H9 (cell line): ENCODE results near the gene GCNT3. TPM values are rescaled to one million over a fixed set of nuclear protein-coding genes. Genes with fewer than 3 reads are reported as not detected.

ENCODE experiments used
- DNase-seq: peaks from one replicate; pipeline ENCODE4 v3.0.0-alpha.2; 2017
- H2AFZ ChIP-seq: one replicate; pipeline ENCODE4 v1.6.1; 2013; ENCODE audit warnings: mild to moderate bottlenecking, low read length, control low read depth, moderate library complexity
- H2AK5ac ChIP-seq: 2 replicates; pipeline ENCODE4 v1.6.1; 2013; ENCODE audit warnings: low read length, control low read depth, mixed read lengths; ENCODE audit not compliant: insufficient read length
- H2BK120ac ChIP-seq: one replicate; pipeline ENCODE4 v1.6.1; 2013; ENCODE audit warnings: low read depth, mild to moderate bottlenecking, low read length, control low read depth, inconsistent platforms; ENCODE audit not compliant: poor library complexity, severe bottlenecking
- H2BK12ac ChIP-seq: 2 replicates; pipeline ENCODE4 v1.6.1; 2013; ENCODE audit warnings: low read length, control low read depth, mixed read lengths, low read depth; ENCODE audit not compliant: insufficient read length
- H2BK15ac ChIP-seq: 2 replicates; pipeline ENCODE4 v1.6.1; 2013; ENCODE audit warnings: low read depth, low read length, control low read depth
- H2BK20ac ChIP-seq: one replicate; pipeline ENCODE4 v1.6.1; 2013; ENCODE audit warnings: low read depth, mild to moderate bottlenecking, low read length, control low read depth, inconsistent platforms; ENCODE audit not compliant: poor library complexity, severe bottlenecking
- H2BK5ac ChIP-seq: 2 replicates; pipeline ENCODE4 v1.6.1; 2013; ENCODE audit warnings: low read length, control low read depth, mixed read lengths; ENCODE audit not compliant: insufficient read length
- H3K14ac ChIP-seq: 2 replicates; pipeline ENCODE4 v1.6.1; 2013; ENCODE audit warnings: low read length, control low read depth; ENCODE audit not compliant: insufficient read depth
- H3K18ac ChIP-seq: 2 replicates; pipeline ENCODE4 v1.6.1; 2013; ENCODE audit warnings: low read depth, mild to moderate bottlenecking, mixed read lengths, low read length, control low read depth; ENCODE audit not compliant: insufficient read length
- H3K23ac ChIP-seq: 2 replicates; pipeline ENCODE4 v1.6.1; 2013; ENCODE audit warnings: low read length, control low read depth, mixed read lengths, low read depth; ENCODE audit not compliant: insufficient read length
- H3K23me2 ChIP-seq: 2 replicates; pipeline ENCODE4 v1.6.1; 2013; ENCODE audit warnings: low read depth, mild to moderate bottlenecking, mixed read lengths, low read length, control low read depth; ENCODE audit not compliant: insufficient read length, poor library complexity, severe bottlenecking
- H3K27ac ChIP-seq: 2 replicates; pipeline ENCODE4 v1.5.1; 2013; ENCODE audit warnings: low read length, control low read depth, mixed read lengths, low read depth; ENCODE audit not compliant: insufficient read length
- H3K27me3 ChIP-seq: 2 replicates; pipeline ENCODE4 v1.6.1; 2013; ENCODE audit warnings: low read length, control low read depth, inconsistent platforms; ENCODE audit not compliant: insufficient read depth
- H3K4ac ChIP-seq: 2 replicates; pipeline ENCODE4 v1.6.1; 2013; ENCODE audit warnings: low read depth, mild to moderate bottlenecking, control low read depth, inconsistent platforms, low read length, moderate library complexity
- H3K4me1 ChIP-seq: 2 replicates; pipeline ENCODE4 v1.6.1; 2013; ENCODE audit warnings: low read length, control low read depth, inconsistent platforms; ENCODE audit not compliant: insufficient read depth
- H3K4me2 ChIP-seq: 2 replicates; pipeline ENCODE4 v1.6.1; 2013; ENCODE audit warnings: low read length, control low read depth, mixed read lengths; ENCODE audit not compliant: insufficient read length, insufficient read depth
- H3K56ac ChIP-seq: 2 replicates; pipeline ENCODE4 v1.6.1; 2013; ENCODE audit warnings: low read depth, mild to moderate bottlenecking, mixed read lengths, low read length, control low read depth; ENCODE audit not compliant: insufficient read length
- H3K79me1 ChIP-seq: 2 replicates; pipeline ENCODE4 v1.6.1; 2013; ENCODE audit warnings: low read depth, mild to moderate bottlenecking, moderate library complexity, low read length, control low read depth, inconsistent platforms; ENCODE audit not compliant: insufficient read depth, poor library complexity, severe bottlenecking
- H3K79me2 ChIP-seq: 2 replicates; pipeline ENCODE4 v1.6.1; 2013; ENCODE audit warnings: low read length, control low read depth, inconsistent platforms; ENCODE audit not compliant: insufficient read depth
- H3K9ac ChIP-seq: 2 replicates; pipeline ENCODE4 v1.6.1; 2013; ENCODE audit warnings: low read length, control low read depth, mixed read lengths; ENCODE audit not compliant: insufficient read length; ENCODE audit errors: extremely low read depth
- H3K9me3 ChIP-seq: one replicate; pipeline ENCODE4 v1.6.1; 2013; ENCODE audit warnings: low read depth, low read length, inconsistent platforms; ENCODE audit not compliant: control insufficient read depth
- H3T11ph ChIP-seq: one replicate; pipeline ENCODE4 v1.6.1; 2013; ENCODE audit warnings: mild to moderate bottlenecking, low read length, control low read depth, inconsistent platforms
- H4K20me1 ChIP-seq: one replicate; pipeline ENCODE4 v1.6.1; 2013; ENCODE audit not compliant: control insufficient read depth, insufficient read length, insufficient read depth
- H4K5ac ChIP-seq: 2 replicates; pipeline ENCODE4 v1.6.1; 2013; ENCODE audit warnings: low read depth, mild to moderate bottlenecking, mixed read lengths, low read length, control low read depth; ENCODE audit not compliant: insufficient read length
- H4K8ac ChIP-seq: replicated peaks from 2 replicates; pipeline ENCODE4 v1.6.1; 2013; ENCODE audit warnings: low read length, control low read depth, mixed read lengths, low read depth; ENCODE audit not compliant: insufficient read length
- H4K91ac ChIP-seq: 2 replicates; pipeline ENCODE4 v1.6.1; 2013; ENCODE audit warnings: low read depth, mild to moderate bottlenecking, moderate library complexity, mixed read lengths, low read length, control low read depth; ENCODE audit not compliant: insufficient read length
- H3K27ac Mint-ChIP-seq, 3 experiments: 2 replicates in 2 of 3; 3 replicates in 1 of 3; pipeline ENCODE4 v1.8.0; 2020 to 2021; ENCODE audit warnings: mixed read lengths in 3 of 3, mild to moderate bottlenecking in 1 of 3, moderate library complexity in 1 of 3
- H3K27me3 Mint-ChIP-seq: 2 replicates; pipeline ENCODE4 v1.8.0; 2021; ENCODE audit warnings: low read depth, mild to moderate bottlenecking, moderate library complexity, mixed read lengths
- H3K36me3 Mint-ChIP-seq, 3 experiments: 2 replicates in 2 of 3; 3 replicates in 1 of 3; pipeline ENCODE4 v1.8.0; 2020 to 2021; ENCODE audit warnings: low read depth in 3 of 3, mixed read lengths in 3 of 3; ENCODE audit not compliant: insufficient read depth in 1 of 3
- H3K4me1 Mint-ChIP-seq, 2 experiments: 2 replicates each; pipeline ENCODE4 v1.8.0; 2020; ENCODE audit warnings: mixed read lengths in 2 of 2
- H3K4me3 Mint-ChIP-seq, 2 experiments: 2 replicates in 1 of 2; 3 replicates in 1 of 2; pipeline ENCODE4 v1.8.0; 2020 to 2021; ENCODE audit warnings: mild to moderate bottlenecking in 2 of 2, mixed read lengths in 2 of 2, moderate library complexity in 1 of 2
- H3K9me3 Mint-ChIP-seq, 2 experiments: 2 replicates in 1 of 2; 3 replicates in 1 of 2; pipeline ENCODE4 v1.8.0; 2020; ENCODE audit warnings: mild to moderate bottlenecking in 2 of 2, mixed read lengths in 2 of 2, moderate library complexity in 1 of 2
- WGBS: extraction: QIAGEN DNeasy Blood & Tissue Kit; methylation state at CpG from one replicate; pipeline ENCODE4 v1.1.7; 2013; ENCODE audit warnings: missing lambda C conversion rate, low lambda C conversion rate, mixed read lengths; ENCODE audit not compliant: insufficient read length; ENCODE audit errors: extremely low coverage; 5-methylcytosine and 5-hydroxymethylcytosine counted together
- total RNA-seq: library from RNA; stranded (reverse); gene quantifications from 2 replicates; pipeline ENCODE4 v1.2.1, GENCODE V29; 2021
- TF ChIP-seq, protein P1 (sequence below): fragments of 200-600 bp; sonication (generic); conservative IDR thresholded peaks from 3 replicates; pipeline ENCODE4 v1.8.0; 2021; ENCODE audit warnings: antibody characterized with exemption, mild to moderate bottlenecking

GCNT3 gene
- total RNA-seq, 1 experiment from 2014 or later = not detected

DNA sequence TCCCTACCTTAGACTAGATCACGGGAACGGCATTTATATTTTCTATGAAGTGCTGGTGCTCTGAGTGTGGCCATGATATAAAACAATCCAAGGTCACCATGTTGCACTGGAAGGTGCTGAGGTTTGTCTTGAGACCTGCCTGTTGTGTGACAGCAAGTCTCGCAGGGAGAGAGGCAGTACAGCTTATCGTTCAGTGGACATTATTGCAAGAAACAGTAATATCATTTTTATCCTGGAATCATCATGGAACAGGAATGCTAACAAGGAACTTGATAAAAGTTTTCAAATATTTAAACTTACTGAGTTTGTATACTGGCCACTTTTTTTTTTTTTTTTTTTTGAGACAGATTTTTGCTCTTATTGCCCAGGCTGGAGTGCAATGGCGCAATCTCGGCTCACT, 40.0 kb upstream of the GCNT3 start:
- Histone ChIP-seq H3K56ac (no peak overlapping the region), H2AK5ac (no peak overlapping the region), H3K4me1 (no peaks in the 10 kb centered on the region), H2AFZ (no peak overlapping the region), H2BK12ac (no peak overlapping the region), H4K5ac (no peak overlapping the region), H3K4me2 (no peak overlapping the region), H4K20me1 (no peaks in the 10 kb centered on the region), H4K8ac (no peak overlapping the region), H3K79me2 (no peaks in the 10 kb centered on the region), H3K18ac (no peak overlapping the region), H3K79me1 (no peaks in the 10 kb centered on the region), H3K27ac (no peak overlapping the region), H3K9me3 (no peaks in the 10 kb centered on the region), H4K91ac (no peak overlapping the region), H3K4ac (no peak overlapping the region), H3K14ac (no peak overlapping the region), H3K27me3 (no peaks in the 10 kb centered on the region), H3K9ac (no peak overlapping the region), H2BK5ac (no peak overlapping the region), H3T11ph (no peak overlapping the region), H2BK120ac (no peak overlapping the region), H2BK15ac (no peak overlapping the region), H3K23me2 (no peaks in the 10 kb centered on the region), H3K23ac (no peak overlapping the region), H2BK20ac (no peak overlapping the region)
- H3K9me3 Mint-ChIP-seq = peaks cover under 1 to 2% of the 10 kb centered on the region in 2 experiments; a peak in 2 of 5 replicates
- H3K4me1 Mint-ChIP-seq = peaks cover 5 to 11% of the 10 kb centered on the region in 2 experiments
- no peak overlapping the region for H3K4me3 Mint-ChIP-seq
- no peaks in the 10 kb centered on the region for H3K27me3 Mint-ChIP-seq
- H3K36me3 Mint-ChIP-seq = no peaks in the 10 kb centered on the region
- H3K27ac Mint-ChIP-seq = no peak overlapping the region
- no CpG with 5 or more reads among the region's 6 CpGs for WGBS
- TF ChIP-seq, protein P1, sequence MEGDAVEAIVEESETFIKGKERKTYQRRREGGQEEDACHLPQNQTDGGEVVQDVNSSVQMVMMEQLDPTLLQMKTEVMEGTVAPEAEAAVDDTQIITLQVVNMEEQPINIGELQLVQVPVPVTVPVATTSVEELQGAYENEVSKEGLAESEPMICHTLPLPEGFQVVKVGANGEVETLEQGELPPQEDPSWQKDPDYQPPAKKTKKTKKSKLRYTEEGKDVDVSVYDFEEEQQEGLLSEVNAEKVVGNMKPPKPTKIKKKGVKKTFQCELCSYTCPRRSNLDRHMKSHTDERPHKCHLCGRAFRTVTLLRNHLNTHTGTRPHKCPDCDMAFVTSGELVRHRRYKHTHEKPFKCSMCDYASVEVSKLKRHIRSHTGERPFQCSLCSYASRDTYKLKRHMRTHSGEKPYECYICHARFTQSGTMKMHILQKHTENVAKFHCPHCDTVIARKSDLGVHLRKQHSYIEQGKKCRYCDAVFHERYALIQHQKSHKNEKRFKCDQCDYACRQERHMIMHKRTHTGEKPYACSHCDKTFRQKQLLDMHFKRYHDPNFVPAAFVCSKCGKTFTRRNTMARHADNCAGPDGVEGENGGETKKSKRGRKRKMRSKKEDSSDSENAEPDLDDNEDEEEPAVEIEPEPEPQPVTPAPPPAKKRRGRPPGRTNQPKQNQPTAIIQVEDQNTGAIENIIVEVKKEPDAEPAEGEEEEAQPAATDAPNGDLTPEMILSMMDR = no peak
- no peak for DNase-seq
